ENCODE measurements around the gene CACNG4. TPM values are rescaled to one million over a fixed set of nuclear protein-coding genes. Genes with fewer than 3 reads are reported as not detected.

Gene CACNG4
- total and polyA plus RNA-seq, 2 of the 4 experiments (the other 2 are of a cell fraction), result under 0.01 to 0.53 TPM

DNA sequence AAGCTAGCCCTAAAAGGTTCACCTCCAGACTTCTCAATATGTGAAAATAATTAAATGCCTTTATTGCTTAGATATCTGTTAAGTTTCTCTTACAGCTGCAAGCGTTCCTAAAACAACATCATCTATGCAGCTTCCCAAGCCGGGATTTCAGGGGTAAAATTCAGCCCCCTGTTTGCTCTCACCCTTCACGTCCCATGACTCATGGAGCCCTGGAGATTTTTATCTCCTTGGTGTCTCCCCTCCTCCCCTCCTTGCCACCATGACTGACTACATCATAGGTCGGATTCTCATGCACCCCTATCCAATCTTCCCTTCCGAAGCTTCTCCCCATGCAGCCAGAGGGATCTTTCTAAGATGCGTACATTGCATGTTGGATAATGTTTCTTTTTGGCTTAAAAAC is 21.0 kb upstream of the CACNG4 start:
- Histone ChIP-seq H2BK120ac (ENCODE audit: low read depth, low read length) (no peak overlapping the region), H4K20me1 (ENCODE audit: insufficient read depth, low read length) (no peaks in the 10 kb centered on the region), H4K8ac (ENCODE audit: low read depth in 2 of 2, low read length in 2 of 2) (no peak overlapping the region), H2BK5ac (ENCODE audit: low read depth, low read length, poor library complexity, severe bottlenecking) (no peak overlapping the region), H3K9ac (ENCODE audit: low read depth, low read length) (no peak overlapping the region), H3K4me3 (ENCODE audit: insufficient read depth, low read depth, low read length) (no peak overlapping the region), H3K36me3 (ENCODE audit: control insufficient read depth, insufficient read depth, low read length) (no peaks in the 10 kb centered on the region), H2AFZ (replicated peaks; ENCODE audit: low read length, poor library complexity) (no peak overlapping the region), H2BK15ac (ENCODE audit: low read depth, low read length) (no peak overlapping the region), H3K18ac (ENCODE audit: low read depth, low read length) (no peak overlapping the region), H3K9me3 (ENCODE audit: control insufficient read depth, insufficient read depth, low read length) (no peaks in the 10 kb centered on the region), H3K79me1 (ENCODE audit: low read depth in 1 of 2, low read length in 2 of 2) (no peaks in the 10 kb centered on the region), H3K27ac (ENCODE audit: insufficient read depth, low read length) (no peak overlapping the region), H3K23ac (ENCODE audit: low read depth, low read length) (no peak overlapping the region), H3K27me3 (ENCODE audit: control insufficient read depth, insufficient read depth, low read length) (peaks cover 26% of the 10 kb centered on the region), H3K56ac (ENCODE audit: extremely low read depth, insufficient read depth, low read length) (no peak overlapping the region), H4K91ac (ENCODE audit: insufficient read depth, low read depth, low read length) (no peak overlapping the region), H3K4me2 (ENCODE audit: low read depth, low read length) (no peak overlapping the region), H2AK5ac (ENCODE audit: low read depth, low read length) (no peak overlapping the region), H2BK20ac (ENCODE audit: low read depth, low read length) (no peak overlapping the region), H4K5ac (ENCODE audit: low read depth, low read length) (no peak overlapping the region), H3K14ac (replicated peaks; ENCODE audit: low read depth, low read length) (no peak overlapping the region), H2AK9ac (replicated peaks; ENCODE audit: low read depth, low read length, poor library complexity) (no peak overlapping the region), H3K4me1 (ENCODE audit: control insufficient read depth, insufficient read depth, low read length) (peaks cover 3% of the 10 kb centered on the region; the same call in 1 of the 2 replicates), H3K9me1 (ENCODE audit: insufficient read depth, low read length) (no peaks in the 10 kb centered on the region; the same call in 1 of the 2 replicates), H3K4ac (ENCODE audit: low read depth, low read length) (no peak overlapping the region)
- WGBS, 2 experiments (ENCODE audit: extremely low coverage in 2 of 2, insufficient read length in 1 of 2), result 83% methylated on average over 1 of the region's 6 CpGs; no CpG with 5 or more reads in 1 of the 2 experiments
- DNase-seq (no peak), ATAC-seq (ENCODE audit: low read depth) (no peak)
- in situ Hi-C loops (cut with MboI; ENCODE audit: low sequenced_read_pairs), result no loop called here
- intact Hi-C loops (cut with micrococcal nuclease), result no loop called here
- BruUV-seq (replicated peaks), result no TSS peak
- CTCF ChIA-PET, result no interaction called here
- dilution Hi-C loops (cut with HindIII; ENCODE audit: low sequenced_read_pairs, unreplicated experiment), result no loop called here
- POLR2A ChIA-PET (ENCODE audit: unreplicated experiment), result no interaction called here
- TF ChIP-seq RCOR1 (IDR thresholded peaks at IDR 0.05; ENCODE audit: insufficient replicate concordance, low read length) (no peak), POLR2A (IDR thresholded peaks at IDR 0.05; ENCODE audit: low read depth, low read length) (no peak), SMC3 (IDR thresholded peaks at IDR 0.05; ENCODE audit: low read depth, low read length) (no peak), RFX5 (IDR thresholded peaks at IDR 0.05; ENCODE audit: low read depth, low read length) (no peak), NFE2L2 (IDR thresholded peaks at IDR 0.05; ENCODE audit: low read depth, low read length) (no peak), MAFK (IDR thresholded peaks at IDR 0.05; ENCODE audit: low read depth, low read length) (no peak), BHLHE40 (IDR thresholded peaks at IDR 0.05; ENCODE audit: low read depth, low read length) (no peak), CEBPB (IDR thresholded peaks at IDR 0.05; ENCODE audit: low read depth, low read length) (no peak), MXI1 (IDR thresholded peaks at IDR 0.05; ENCODE audit: borderline replicate concordance, low read depth, low read length) (no peak), RAD21 (IDR thresholded peaks at IDR 0.05; ENCODE audit: low read length) (no peak), CHD1 (IDR thresholded peaks at IDR 0.05; ENCODE audit: low read depth, low read length) (no peak), MAZ (IDR thresholded peaks at IDR 0.05; ENCODE audit: borderline replicate concordance, low read depth, low read length) (no peak), FOS (IDR thresholded peaks at IDR 0.05; ENCODE audit: low read depth, low read length) (no peak), ELK1 (IDR thresholded peaks at IDR 0.05; ENCODE audit: borderline replicate concordance, low read depth, low read length) (no peak)
- TF ChIP-seq, protein P1, sequence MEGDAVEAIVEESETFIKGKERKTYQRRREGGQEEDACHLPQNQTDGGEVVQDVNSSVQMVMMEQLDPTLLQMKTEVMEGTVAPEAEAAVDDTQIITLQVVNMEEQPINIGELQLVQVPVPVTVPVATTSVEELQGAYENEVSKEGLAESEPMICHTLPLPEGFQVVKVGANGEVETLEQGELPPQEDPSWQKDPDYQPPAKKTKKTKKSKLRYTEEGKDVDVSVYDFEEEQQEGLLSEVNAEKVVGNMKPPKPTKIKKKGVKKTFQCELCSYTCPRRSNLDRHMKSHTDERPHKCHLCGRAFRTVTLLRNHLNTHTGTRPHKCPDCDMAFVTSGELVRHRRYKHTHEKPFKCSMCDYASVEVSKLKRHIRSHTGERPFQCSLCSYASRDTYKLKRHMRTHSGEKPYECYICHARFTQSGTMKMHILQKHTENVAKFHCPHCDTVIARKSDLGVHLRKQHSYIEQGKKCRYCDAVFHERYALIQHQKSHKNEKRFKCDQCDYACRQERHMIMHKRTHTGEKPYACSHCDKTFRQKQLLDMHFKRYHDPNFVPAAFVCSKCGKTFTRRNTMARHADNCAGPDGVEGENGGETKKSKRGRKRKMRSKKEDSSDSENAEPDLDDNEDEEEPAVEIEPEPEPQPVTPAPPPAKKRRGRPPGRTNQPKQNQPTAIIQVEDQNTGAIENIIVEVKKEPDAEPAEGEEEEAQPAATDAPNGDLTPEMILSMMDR (conservative IDR thresholded peaks at IDR 0.05; ENCODE audit: low read depth, low read length), result no peak
- TF ChIP-seq, protein P2, sequence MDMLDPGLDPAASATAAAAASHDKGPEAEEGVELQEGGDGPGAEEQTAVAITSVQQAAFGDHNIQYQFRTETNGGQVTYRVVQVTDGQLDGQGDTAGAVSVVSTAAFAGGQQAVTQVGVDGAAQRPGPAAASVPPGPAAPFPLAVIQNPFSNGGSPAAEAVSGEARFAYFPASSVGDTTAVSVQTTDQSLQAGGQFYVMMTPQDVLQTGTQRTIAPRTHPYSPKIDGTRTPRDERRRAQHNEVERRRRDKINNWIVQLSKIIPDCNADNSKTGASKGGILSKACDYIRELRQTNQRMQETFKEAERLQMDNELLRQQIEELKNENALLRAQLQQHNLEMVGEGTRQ (IDR thresholded peaks at IDR 0.05; ENCODE audit: low read depth, low read length), result no peak

Measured in IMR-90 (cell line).